Measurements from ENCODE around the gene KRT24.
"Not testable (repeated sequence)": the region's sequence is repeated elsewhere in the genome, so short reads cannot be mapped to it uniquely, and the experiment has no call there.

Gene KRT24

DNA sequence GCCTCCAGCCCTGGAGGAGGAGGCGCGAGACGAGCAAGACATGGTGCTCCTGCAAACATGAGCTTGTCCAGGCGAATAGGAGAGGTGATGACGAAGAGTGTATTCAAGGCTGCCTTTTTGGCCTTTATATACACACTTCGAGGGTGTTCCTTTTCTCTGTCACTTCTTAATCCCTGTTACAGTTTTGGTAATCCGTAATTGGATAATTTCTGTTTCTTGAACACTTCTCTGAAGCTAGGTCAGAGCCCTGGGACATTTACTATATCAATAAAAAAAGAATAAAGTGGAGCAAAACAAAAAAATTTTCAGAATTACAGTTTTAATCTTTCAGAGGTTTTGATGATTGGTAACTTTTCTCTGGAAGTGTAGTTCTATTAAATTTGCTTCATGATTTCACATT lies at the start of gene KRT24:
Gene KRT24, minus strand, starts transcription at position 101 of the 400 bp plus-strand sequence. Its CDS starts 59 bp downstream, at position 42.
- DNase-seq, result no peak

DNA sequence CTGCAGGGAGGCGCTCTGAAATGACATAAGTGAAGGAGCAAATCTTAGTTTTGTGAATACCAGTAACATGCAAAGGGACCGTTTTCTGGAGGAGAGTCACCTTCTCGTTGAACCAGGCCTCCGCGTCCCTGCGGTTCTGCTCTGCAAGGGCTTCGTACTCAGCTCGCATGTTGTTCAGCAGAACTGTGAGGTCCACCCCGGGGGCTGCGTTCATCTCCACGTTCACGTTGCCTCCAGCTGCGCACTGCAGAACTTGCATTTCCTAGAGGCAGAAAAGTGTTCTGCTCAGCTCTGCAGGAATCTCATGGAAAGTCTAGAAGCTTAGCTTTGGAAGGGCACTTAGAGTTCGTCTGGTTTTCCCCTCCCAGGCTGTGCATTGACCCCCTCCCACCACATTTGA lies 47.5 kb upstream of the KRT24 start:
- no peak for DNase-seq

DNA sequence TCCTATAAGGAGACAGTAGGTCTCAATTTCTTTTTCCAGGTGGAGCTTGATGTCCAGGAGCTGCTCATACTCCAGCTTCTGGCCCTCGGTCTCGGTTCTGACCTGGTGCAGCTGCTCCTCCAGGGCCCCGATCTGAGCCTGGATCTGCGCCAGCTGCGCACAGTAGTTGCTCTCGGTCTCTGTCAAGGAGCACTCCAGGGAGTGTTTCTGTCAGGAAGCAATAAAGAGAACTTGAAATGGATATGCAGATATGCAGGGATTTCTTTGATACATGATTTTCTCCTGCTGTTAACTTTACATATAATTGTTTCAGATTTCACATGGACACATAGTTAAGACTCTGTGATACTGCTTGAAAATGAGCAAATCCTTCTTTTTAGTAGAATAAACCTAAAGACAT lies 46.8 kb upstream of the KRT24 start:
- no peak for DNase-seq

DNA sequence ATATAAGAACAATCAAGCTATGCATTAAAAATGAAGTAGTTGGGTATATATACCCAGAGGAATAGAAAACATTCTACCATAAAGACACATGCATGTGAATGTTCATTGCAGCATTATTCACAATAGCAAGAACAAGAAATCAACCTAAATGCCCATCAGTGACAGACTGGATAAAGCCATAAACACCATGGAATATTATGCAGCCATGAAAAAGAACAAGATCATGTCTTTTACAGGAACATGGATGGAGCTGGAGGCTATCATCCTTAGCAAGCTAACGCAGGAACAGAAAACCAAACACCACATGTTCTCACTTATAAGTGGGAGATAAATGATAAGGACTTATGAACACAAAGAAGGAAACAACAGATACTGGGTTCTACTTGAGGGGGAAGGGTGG lies 45.1 kb upstream of the KRT24 start:
- DNase-seq, result not testable (repeated sequence)

DNA sequence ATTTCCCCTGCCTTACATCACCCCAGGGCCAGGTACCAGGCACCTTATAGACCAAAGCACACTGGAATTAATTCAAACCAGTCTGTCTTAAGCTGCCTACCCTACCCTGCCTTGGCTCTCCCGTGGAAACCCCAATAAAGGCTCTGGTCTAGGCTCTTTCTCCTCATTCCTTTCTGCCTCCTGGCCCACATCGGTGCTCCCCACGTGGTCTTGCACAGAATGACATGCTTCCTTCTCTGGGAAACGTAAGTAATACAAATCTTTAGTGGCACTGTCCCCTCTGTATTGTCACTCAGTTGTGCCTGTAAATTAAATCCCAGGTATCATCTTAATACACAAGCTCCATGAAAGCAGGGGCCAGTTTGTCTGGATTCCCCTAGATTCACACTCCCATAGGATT lies 35.0 kb upstream of the KRT24 start:
- DNase-seq, result no peak

DNA sequence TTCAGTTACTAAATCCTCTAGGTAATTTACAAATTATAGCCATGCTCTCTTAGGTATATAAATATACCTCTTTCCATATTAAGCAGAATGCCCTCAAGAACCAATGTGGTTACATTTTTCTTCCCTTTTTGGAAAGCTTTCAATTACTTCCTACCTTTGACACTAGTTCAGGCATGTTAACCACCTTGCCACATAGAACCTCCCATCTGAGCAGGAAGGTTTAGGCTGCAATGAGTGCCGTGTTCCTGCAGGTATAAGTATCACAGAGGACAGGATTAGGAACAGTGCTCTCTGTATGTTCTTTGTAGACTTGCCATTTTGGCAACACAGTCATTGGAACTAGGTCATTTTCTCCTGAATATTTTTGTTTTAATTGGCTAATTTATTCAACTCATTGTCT lies 31.5 kb upstream of the KRT24 start:
- DNase-seq, result no peak

DNA sequence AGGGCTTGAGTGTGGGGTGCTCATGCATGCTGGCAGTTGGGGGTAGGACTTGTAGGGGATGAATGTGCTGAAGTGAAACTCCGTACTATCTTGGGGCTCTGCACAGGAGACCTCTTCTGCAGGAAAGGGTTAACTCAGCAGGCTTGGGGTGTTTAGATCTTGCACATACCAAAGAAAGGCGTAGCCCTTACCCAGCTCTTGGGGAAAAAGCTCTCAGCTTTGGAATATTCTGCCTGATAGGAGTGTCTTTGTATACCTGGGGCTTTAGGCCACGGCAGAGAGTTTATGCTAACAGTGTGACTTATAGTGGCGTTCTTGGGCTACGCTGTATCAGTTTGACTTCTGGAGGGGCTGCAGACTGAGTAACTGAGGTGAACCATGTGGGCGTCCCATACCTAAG lies 30.5 kb upstream of the KRT24 start:
- DNase-seq, result no peak

DNA sequence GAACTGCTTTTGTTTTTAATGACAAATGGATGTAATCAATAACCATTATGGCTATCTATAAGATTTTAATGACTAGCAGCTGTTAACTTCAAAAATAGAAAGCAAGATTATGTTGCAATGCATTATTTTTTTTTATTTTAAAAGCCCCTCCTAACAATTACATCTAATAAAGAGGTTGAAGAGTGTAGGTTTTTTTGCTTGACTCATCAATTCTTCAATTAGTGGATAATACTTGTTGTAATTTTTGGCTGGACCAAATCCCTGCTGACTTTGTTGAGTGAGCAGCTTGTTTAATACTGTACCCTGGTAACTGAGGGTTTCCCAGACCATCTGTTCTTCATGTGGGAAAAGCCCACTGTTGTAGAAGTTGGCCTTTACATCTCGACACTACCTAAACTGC lies 27.4 kb upstream of the KRT24 start:
- DNase-seq, result no peak

DNA sequence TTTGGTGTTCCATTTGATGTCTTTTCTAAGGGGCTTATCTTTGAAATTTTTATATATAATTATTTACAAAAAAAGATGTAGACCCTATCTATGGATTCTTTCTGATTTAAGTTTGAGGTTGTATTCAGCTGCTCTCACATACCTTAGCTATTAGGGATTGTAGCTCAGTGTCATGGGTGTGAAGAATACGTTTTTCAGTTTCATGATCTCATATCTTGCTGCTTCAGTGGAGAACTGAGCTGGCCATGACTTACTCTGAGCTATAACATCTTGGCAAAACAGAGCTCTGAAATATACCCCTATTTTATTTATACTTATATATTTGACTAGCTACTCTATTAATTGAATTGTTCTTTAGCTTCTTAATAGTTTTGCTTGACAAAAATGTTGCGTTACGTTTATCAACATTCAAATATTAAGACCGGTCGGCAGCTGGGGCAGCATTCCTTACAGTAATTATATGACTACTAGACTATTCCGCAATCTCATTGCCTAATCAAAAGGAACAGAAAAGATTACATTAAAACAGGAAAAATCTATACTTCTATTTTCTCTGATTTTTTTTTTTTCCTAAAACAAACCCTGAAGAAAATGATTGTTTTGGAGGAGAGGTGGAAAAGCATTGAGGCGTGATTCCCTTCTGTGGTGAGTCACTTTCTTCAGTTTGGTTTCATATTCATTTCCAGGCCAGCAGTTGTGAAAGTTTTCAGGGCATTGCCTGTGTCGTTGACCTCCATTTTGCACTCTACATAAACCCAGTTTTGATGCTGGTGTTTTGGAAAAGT lies 24.1 kb upstream of the KRT24 start:
- no peak for DNase-seq

DNA sequence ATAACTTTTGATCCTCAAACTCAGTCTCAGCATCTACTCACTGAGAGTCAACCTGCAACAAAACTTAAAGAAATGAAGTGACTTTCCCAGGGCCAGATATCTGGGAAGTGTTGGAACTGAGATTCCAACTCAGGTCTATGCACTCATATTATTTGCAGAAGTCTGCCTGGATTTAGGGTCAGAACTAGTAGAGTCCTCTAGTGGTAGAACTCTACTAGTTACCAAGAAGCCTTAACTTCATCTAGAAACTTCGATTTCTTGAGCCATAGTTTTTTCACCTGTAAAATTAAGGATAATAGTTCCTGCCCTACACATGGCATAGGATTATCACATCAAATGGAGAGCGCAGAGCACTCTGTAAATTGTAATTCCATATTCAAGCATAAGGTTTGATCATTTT lies 23.4 kb upstream of the KRT24 start:
- DNase-seq, result peak; percentile 18 to 30

DNA sequence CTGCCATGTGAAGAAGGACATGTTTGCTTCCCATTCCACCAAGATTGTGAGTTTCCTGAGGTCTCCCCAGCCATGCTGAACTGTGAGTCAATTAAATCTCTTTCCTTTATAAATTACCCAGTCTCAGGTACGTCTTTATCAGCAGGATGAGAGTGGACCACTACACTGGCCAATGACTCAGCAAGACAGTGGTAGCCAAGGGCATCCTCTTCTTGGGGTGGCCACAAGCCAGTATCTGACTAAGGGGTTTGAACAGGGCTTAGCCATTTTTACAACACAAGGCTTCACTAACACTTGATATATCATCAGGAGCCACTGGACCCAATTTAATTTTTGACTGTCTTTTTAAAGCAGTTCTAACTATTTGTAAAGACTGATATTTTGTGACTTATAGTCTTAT lies 21.1 kb upstream of the KRT24 start:
- no peak for DNase-seq

DNA sequence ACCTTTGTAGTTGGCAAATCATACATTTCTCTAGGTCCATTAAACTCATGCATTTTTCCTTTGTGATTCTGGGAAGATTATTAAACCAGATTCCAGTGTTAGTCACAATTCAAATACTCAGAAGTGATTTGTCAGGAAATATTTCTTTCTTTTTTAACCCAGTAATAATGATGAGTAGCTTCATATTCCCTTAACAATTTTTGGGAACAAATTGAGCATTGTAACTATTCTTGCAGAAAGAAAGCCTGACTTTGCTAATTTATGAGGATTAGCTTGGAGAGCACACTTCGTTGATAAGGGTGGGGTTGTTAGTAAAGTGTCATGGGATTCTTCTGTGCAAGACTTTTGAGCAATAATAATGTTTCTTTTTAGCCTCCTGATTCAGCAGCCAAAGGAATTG lies 18.7 kb upstream of the KRT24 start:
- no peak for DNase-seq

DNA sequence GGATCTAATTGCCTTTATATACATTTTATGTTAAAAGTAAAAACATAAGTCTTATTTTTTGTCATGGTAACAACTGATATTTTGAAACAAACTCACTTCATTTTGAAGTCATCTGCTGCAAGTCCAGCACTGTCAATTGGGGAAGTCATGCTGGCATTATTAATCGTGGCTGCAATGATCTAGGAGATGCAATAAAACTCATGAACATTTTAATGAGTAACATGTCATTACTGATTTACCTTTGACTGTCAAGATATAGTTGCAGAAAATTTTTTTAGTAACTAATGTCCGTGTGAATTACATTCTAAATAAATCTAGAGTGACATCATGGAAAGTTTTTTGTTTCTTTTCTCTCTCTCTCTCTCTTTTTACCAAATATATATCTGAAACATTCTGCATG lies 17.3 kb upstream of the KRT24 start:
- DNase-seq, result no peak

DNA sequence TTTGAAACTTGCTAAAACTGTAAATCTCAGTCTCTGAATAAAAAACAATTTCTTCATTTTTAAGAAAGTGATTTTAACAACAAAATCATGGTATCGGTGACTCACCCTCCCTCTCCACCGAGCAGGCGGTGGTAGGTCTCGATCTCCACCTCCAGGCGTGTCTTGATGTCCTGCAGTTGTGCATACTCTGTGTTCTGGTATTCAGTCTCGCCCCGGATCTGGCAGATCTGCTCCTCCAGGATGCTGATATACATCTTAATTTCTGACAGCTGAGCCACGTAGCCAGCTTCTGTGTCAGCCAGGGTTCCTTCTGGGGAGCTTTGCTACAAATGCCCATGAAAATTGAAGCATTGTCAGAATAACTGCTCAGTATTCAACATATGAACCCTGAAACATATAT lies 15.4 kb upstream of the KRT24 start:
- DNase-seq, result no peak

DNA sequence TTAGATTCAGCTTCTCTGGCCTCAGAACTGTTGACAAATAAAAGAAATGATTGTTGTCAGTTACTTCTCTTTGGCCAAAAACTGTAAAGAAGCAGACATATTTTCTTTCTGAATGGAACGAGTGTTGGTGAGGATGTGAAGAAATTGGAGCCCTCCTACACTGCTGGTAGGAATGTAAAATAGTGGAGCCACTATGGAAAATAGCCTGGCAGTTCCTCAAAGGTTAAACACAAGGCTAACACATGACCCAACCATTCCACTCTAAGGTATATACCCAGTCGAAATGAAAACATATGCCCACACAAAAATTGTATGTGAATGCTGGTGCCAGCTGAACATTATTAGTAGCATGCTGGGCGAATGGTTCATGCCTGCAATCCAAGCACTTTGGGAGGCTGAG lies 14.2 kb upstream of the KRT24 start:
- DNase-seq, result no peak

DNA sequence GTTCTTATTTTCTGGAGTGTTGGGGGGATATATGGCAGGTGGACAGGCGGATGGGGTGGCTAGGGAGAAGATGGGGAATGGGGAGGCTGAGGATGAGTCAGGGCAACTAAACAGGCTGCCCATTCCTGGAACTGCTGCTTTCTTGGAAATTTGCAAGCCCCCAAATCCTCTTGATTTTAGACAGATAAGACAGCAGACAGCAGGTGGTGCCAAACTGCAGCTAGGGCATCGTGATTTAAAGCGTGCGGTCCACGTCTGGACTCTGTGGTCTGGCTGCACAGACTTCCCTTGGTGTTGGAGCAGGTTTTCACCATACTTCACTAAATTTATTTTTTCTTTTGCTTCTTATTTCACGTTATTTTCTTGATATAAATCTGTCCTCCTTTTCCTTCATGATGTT lies 10.9 kb upstream of the KRT24 start:
- DNase-seq, result no peak

DNA sequence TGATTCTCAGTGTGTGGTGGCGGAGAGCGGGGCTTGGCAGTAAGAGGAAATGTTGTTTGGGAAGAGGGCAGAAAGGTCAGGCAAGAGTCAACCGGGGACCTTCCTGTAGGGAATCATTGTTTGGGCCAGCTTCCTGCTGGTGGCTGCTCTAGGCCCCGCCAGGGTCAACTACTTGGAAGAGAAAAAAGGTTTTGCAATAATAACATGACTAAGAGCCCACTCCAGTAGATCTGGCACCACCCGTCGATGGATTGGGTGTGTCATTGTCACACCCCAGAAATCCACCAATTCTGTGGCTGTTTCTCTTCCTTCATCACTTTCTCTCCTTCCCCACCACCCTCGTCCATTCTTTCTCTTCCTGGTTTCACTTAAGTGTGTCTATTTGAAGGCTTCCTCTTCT lies 4.2 kb upstream of the KRT24 start:
- no peak for DNase-seq

DNA sequence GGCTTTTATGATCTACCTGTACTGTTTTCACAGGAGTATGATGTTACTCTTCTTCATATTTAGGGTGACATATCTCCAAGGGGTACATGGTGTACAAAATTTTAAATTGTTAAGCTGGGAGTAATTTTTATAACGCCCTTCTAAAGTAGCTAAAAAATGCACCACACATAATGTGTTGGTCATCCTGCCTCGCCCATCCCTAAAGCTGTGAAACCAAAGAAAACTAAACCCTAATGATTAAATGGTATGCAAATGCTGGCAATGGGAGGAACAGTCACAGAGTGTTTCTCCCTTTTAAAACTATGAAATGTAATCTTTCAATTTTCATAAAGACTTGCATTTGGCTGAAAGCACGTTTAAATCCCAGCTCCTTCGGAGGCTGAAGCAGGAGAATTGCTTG lies 2.0 kb upstream of the KRT24 start:
- no peak for DNase-seq

DNA sequence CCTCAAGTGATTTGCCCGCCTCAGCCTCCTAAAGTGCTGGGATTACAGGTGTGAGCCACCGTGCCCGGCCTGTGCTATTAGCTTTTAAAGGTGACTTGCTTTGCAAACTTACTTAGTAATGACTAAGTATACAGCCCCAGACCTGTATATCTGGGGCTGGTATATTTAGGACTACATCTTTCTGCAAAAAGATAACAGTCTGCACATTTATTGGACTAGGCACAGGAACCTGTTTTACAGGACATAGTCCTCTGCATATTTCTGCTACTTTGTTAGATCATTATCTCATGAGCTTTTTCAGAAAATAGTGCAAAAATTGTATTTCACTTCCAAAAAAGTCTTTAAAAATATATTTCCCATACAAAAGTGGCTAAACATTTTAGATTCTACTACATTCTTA lies 1.3 kb downstream of the KRT24 start:
- DNase-seq, result no peak

DNA sequence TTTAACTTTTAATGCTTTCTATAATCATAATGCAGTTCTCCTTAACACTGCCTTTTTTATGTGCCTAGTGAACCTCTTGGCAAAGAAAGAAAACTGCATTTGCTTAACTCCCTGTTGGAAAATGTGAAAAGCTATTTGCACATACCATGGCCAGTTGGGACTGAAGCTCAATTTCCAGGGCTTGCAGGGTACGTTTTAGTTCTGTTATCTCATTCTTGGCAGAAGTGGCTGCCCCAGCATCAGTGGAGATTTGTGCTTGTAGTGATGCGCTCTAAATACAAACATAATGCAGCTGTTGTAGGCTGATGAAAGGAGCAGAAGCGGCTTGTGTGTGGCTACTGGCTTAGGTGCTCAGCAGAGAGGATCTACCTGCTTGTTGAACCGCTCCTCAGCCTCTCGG lies 3.7 kb downstream of the KRT24 start:
- DNase-seq, result no peak

DNA sequence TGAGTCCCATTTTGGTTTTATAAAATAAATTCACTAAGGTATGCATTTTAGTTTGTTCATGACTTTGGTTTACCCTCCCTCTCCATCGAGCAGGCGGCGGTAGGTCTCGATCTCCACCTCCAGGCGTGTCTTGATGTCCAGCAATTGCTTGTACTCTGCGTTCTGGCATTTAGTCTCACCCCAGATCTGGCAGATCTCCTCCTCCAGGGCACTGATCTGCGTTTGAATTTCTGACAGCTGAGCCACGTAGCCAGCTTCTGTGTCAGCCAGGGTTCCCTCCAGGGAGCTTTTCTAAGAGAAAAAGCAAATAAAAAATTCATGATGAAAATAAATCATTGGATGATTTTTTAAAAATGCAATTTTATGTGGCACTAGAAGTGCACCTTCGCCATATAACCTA lies 4.2 kb downstream of the KRT24 start:
- DNase-seq, result no peak

DNA sequence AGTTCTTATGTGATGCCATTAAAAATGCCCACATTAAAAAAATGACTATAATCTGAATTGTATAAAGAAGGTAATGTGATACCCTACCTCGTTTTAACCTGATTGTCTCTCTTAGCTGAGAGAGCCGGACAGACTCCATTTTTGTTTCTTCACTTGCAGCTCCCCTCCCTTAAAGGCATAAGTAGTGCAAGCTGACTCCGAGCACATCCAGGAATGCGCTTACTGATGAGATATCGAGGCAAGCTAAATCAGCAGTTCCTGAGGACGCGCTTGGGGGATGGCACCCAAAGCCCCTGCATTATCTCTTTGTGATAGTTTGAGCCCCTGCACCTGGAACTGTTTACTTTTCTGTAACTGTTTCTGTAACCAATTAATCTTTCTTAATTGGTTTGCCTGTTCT lies 6.3 kb downstream of the KRT24 start:
- no peak for DNase-seq

DNA sequence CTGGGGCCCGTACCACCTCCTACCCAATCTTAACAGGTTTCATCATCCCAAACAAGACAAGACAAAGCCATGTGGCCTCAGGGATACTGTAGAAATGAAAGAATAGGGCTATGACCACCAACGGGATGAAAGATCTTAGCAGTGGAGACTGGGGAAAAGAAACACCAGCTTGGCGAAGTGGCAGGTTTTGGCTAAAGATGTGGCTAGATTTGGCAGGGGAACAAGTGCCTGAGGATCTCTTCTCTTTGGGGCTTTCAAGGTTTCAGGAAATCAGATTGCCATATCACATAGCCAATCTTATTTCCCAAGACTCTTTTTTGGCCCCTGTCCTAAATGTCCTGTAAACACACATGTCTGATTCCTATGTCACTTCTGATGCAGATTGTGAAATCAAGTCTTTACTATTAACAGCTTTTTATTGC lies 6.9 kb downstream of the KRT24 start:
- no peak for DNase-seq

DNA sequence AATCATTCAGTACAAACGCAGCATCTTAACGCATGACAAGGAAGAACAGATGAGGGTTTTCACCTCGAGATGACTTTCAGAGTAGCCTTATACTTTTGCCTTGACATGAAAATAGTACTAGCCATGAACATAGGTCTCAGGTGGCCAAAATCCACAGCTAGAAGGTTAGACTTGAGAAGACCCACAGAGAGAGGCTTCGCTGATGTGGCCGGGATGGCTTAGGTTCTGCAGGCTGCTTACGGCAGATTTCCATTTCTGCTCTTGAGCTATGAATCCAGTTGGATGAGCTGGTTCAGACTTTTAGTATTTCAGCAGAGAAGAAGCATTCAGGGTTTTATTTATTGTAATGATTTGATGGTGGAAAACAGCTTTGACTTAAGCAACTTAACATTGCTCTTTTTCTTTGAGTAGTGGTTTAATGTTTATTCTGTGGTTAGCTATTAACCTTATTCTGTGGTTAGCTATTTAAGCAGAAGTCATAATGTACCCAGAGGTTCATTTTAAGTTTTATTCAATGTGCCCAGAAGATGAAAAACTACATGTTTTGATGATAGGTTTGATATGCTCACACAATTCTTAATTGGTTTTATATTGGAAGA lies 7.6 kb downstream of the KRT24 start:
- no peak for DNase-seq

DNA sequence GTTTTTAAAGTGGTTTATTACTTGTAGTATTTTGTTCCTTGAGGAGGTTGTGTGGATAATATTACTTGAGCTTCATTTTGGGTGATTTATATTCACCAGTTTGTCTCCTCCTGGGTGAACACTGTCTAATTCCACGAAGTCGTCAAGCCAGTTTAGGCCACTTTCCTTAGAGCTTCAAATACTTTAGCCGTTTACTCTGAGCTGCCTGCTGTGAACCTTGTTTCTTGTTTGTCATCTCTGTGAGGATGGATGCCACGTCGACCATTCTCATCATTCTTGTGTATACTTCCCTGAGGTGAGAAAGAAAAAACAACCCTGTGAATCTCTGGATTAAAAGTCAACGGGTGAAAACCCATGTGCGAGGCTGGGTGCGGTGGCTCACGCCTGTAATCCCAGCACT lies 9.0 kb downstream of the KRT24 start:
- no peak for DNase-seq
